Measurements from ENCODE around the gene BTBD16.

DNA sequence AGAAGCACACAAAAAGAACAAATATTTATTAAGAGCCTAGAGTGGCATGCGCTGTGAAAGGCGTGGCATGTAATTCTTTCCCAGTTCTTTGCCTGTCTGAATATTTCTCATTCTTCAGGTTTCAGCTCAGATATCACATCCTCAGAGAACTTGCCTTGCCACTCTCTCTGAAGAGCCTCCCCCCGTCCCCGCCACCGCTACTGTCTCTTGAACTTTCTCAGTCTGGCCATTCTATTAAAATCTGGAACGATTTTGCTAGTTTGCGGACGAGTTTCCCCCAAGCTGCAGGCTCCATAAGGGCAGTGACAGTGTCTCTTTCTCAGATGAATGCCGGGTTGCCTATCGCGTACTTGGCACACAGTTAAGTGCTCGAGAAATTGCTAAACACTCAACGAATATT, 102.6 kb downstream of the BTBD16 start:
- no peak for TF ChIP-seq POLR2A (IDR thresholded peaks at IDR 0.05; ENCODE audit: low read depth, low read length)
- TF ChIP-seq POLR2AphosphoS5 (IDR thresholded peaks at IDR 0.05; ENCODE audit: low read depth, low read length) = no peak
- TF ChIP-seq TAF1 (IDR thresholded peaks at IDR 0.05; ENCODE audit: borderline replicate concordance, low read depth, low read length) = no peak

Data from GM12892 (cell line).